Daoy (cell line): ENCODE measurements around the gene ST8SIA5. TPM values are rescaled to one million over a fixed set of nuclear protein-coding genes. Genes with fewer than 3 reads are reported as not detected.
"Not testable (repeated sequence)": the region's sequence is repeated elsewhere in the genome, so short reads cannot be mapped to it uniquely, and the experiment has no call there.

Source experiments
- DNase-seq: peaks from one replicate; pipeline ENCODE4 v3.0.0-alpha.2; 2015; ENCODE audit warnings: low read depth
- total RNA-seq: library from RNA; depleted of rRNA; stranded (reverse); fragments of >200 nt; shearing (Covaris generic); gene quantifications from 2 replicates; pipeline ENCODE4 v1.2.3, GENCODE V29; 2014; rRNA removed

Gene ST8SIA5, protein sequence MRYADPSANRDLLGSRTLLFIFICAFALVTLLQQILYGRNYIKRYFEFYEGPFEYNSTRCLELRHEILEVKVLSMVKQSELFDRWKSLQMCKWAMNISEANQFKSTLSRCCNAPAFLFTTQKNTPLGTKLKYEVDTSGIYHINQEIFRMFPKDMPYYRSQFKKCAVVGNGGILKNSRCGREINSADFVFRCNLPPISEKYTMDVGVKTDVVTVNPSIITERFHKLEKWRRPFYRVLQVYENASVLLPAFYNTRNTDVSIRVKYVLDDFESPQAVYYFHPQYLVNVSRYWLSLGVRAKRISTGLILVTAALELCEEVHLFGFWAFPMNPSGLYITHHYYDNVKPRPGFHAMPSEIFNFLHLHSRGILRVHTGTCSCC
- 0.03 and 0.40 TPM in 2 replicates for total RNA-seq

GRCh38 chr18:46756559-46757201 lies at the start of gene ST8SIA5:
Gene ST8SIA5, minus strand, starts transcription at chr18:46757053. Its CDS starts 545 bp downstream, at chr18:46756508.
- DNase-seq: peak; percentile 32

DNA sequence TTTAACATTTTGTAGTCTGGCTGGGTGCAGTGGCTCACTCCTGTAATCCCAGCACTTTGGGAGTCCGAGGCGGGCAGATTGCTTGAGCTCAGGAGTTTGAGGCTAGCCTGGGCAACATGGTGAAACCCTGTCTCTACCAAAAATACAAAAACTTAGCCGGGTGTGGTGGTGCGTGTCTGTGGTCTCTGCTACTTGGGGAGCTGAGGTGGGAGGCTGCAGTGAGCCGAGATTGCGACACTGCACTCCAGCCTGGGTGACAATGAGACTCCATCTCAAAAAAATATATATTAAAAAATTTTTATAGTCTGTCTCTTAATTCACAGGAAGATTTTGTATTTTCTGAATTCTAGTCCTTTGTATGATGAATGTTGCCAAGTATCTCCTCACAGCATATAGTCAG lies 39.1 kb upstream of the ST8SIA5 start:
- not testable (repeated sequence) for DNase-seq

- DNase-seq: no peak
Observed at GRCh38 chr18:46794607-46795006, 37.8 kb upstream of the ST8SIA5 start.

GRCh38 chr18:46793565-46793964 lies 36.7 kb upstream of the ST8SIA5 start:
- no peak for DNase-seq

DNA sequence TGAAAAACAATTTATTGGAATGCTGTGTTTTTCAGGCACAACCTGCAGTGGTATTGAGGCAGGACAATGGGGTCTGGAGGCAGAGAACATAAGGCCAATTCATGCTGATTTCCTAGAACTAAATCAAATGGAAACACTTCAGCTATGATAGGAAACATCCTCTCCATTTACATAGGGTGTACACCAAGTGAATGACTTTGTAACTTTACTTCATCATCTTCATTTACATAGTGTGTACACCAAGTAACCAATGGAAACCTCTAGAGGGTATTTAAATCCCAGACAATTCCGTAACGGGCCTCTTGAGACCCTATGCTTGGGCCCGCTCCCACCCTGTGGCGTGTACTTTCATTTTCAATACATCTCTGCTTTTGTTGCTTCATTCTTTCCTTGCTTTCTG lies 32.2 kb upstream of the ST8SIA5 start:
- no peak for DNase-seq

DNA sequence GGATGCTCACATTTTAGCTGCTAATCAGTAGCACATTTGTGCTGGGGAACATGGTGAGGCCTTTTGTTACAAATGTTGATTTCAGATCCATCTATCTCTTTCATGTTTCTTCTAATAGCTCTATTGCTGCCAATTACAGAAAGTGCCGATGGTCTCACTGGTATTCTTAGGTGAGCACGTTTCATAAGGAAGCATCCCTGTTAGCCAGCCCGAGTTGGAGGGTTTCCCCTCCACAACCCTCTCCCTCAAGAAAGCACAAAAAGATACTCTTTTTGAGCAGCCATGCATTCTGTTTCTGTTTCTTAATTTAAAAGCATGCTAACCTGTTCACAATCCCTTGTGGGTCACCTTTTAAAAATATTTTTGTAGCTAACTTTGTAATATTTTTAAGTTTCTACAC lies 30.8 kb upstream of the ST8SIA5 start:
- no peak for DNase-seq

GRCh38 chr18:46772357-46772756 lies 15.5 kb upstream of the ST8SIA5 start:
- DNase-seq: no peak

DNA sequence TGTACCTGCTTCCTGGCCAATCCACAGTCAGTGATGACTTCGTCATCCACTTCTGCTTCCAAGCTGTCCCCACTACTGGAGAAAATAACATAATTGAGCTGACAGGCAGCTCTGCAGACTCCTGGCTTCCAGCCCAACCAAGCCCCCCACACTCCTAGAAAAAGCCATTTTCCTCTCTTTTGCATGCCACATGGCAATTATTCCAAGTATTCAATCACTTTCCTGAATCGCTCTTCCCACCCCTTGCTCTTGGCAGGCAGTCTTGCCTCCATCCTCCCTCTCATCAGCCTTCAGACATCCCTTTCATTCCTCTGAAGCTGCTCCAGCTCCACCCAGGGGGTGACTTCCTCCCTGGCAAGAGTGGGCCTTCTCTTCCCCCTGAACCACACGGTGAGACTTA lies 14.3 kb upstream of the ST8SIA5 start:
- no peak for DNase-seq

DNA sequence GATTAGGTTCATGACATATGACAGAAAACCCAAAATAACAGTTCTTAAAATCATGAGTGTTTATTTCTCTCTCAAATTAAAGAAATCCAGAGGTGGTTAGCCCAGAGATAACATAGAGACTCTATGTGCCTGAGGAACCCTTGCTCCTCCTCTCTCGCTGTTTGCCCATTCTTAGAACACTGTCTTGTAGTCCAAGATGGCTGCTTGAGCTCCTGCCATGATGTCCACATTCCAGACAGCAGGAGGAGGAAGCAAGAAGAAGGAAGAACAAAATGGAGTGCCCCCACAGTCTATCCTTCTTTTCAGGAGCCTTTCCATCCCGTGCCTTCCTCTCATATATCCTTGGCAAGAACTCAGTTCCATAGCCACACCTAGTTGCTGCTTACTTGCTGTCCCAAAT lies 13.9 kb upstream of the ST8SIA5 start:
- no peak for DNase-seq

DNA sequence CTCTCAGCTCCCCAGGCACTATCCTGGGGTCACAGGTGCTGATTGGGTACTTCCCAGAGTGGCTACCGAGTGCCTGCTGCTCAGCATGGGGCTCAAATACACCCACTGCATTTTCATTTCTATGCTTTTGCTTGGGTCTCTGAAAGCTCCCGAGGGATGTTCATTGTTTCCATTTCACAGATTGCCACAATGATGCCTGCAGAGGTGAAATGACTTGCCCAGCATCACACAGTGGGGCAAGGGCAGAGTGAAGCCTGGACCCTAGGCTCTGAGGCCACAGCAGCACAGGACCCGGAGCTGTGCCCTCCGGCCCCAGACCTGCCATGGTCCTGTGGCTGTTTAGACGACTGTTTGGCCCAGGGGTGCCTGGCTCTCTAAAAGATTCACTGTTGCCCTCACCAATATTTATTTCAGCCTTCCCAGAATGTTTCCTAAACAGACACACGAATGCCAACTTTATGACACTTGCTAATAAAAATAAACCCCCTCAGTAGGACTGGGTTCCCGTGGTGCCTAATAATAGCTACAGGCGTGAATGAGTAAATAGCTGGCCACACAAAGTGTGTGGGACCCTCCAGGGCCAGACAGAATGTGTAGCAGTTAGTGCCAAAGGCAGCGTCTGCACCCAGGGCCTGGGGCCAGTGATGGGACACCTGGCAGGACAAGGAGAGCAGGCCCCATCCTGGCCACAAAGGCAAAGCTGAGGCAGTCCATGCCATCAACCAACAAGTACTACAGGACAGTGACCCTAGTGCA lies 11.5 kb upstream of the ST8SIA5 start:
- DNase-seq: no peak

- DNase-seq: no peak
Observed at GRCh38 chr18:46767217-46767616, 10.4 kb upstream of the ST8SIA5 start.

- DNase-seq: no peak
Observed at GRCh38 chr18:46764586-46764985, 7.7 kb upstream of the ST8SIA5 start.

GRCh38 chr18:46761059-46761769 lies 4.4 kb upstream of the ST8SIA5 start:
- DNase-seq: no peak

DNA sequence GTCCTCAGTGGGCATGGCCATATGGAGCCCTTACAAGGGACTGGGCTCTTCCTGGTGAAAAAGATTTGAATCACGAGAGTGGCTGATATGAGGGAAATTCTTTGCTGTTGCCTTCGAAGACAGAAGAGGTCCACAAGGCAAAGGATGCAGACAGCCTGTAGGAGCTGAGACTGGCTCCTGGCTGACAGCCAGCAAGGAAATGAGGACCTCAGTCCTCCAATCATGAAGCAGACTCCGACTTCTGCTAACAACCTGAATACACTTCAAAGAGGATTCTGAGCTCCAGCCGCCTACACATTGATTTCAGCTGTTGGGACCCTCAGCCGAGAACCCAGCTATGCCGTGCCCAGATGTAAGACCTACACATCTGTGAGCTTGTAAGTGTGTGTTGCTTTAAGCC lies 3.0 kb upstream of the ST8SIA5 start:
- no peak for DNase-seq

DNA sequence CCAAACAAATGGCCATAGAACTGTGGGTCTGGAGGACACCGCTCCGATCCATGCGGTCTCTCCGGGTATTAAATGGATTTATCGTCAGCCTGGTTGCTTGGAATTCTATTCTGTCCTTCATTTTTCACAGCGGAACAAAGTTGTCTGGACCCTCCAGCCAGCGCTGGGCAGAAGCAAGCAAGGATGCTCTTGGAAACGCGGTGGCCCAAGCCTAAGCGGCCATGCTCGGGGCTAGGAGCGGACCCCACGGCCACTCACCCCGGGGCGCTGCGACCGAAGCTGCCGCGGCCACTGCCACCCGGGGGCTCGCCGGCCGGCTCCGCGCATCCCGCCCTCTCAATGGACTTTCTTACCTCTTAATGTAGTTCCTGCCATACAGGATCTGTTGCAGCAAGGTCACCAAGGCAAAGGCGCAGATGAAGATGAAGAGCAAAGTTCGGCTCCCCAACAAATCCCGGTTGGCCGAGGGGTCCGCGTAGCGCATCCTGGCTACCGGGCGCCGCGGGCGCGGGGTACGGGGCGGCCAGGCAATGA lies 761 bp downstream of the ST8SIA5 start:
- DNase-seq: no peak

- DNase-seq: no peak
Observed at GRCh38 chr18:46755315-46756024, 1.4 kb downstream of the ST8SIA5 start.

GRCh38 chr18:46754661-46755292 lies 2.1 kb downstream of the ST8SIA5 start:
- no peak for DNase-seq

GRCh38 chr18:46754188-46754587 lies 2.7 kb downstream of the ST8SIA5 start:
- no peak for DNase-seq

DNA sequence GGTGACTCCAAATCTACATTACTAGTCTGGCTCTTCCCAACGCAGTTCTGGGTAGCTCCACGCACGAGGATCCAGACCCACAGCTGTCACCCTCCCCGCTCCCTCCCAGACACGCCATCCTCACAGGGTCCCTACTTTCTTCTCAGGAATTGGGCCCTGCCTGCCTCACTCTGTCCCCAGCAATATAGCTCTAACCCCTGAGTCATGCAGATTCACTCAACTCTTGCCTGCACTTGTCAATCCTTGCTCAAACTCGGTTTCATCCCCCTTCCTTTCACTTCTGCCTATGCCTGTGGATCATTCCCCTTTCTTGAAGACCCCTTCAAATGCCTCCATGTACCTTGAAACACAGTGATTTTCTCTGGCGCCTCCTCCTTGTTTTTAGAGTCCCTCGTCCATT lies 5.0 kb downstream of the ST8SIA5 start:
- no peak for DNase-seq

GRCh38 chr18:46750626-46751025 lies 6.2 kb downstream of the ST8SIA5 start:
- DNase-seq: no peak

- DNase-seq: no peak
Observed at GRCh38 chr18:46748466-46748865, 8.4 kb downstream of the ST8SIA5 start.
